HG03571 (cell line): ENCODE measurements around the gene CNDP1.
"Not testable (repeated sequence)": the region's sequence is repeated elsewhere in the genome, so short reads cannot be mapped to it uniquely, and the experiment has no call there.

Experiments used
- ATAC-seq: cut with Tn5 transposase; IDR thresholded peaks from one replicate; pipeline ENCODE4 v1.9.1; 2021; ENCODE audit not compliant: unreplicated experiment

The CNDP1 gene

DNA sequence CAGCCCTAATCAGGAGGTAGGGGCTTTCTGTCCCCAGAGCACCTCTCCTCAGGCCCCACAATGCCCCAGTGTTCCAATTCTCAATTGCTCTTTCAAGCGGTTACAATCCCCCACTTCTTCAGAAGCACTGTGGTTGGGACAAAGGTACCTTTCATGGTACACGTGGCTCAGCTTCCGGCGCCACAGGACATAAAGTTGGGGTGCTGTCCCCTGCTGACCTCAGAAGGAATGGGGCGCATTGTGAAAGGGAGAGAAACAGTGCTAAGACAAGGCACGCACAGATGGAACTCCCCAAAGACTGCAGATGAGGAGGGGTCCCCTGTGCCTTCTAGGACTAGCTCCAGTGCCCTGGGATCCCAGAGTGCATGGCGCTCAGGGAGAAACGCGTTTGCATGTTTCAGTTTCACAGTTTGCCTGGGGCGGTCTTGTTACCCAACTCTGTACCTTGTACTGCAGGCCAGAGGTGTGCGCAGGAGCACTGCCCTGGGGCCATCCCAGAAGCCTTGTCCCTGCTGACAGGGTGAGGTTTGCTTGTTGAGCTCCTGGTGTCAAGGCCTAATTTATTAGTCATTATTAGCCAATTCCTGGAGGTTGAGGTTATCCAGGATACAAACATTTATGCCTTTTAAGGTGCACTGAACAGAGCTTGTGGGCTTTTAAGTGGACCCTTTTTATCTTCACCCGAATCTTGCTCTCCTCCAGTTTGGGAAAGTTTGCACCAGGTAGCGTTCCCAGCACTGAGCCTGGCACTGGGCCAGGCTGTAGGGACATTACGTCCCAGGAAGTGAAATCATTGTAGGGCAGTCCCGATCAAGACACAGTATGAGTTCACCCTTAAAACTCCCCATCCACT, 7.6 kb downstream of the CNDP1 start:
- no peak for ATAC-seq

DNA sequence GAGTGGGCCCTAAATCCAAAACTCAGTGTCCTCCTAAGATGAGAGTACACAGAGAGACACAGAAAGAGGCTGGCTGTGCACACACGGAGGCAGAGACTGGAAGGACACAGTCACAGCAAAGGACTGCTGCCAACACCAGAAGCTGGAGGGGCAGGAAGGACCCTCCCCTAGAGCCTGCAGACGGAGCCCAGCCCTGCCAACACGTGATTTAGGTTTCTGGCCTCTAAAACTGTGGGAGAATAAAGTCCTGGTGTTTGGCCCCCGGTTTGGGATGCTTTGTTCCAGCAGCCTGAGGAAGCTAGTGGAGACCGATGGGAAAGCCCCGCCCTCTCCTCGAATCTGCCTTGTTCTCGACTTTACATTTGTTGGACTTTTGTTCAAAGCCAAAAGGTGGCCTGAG, 10.6 kb downstream of the CNDP1 start:
- no peak for ATAC-seq

DNA sequence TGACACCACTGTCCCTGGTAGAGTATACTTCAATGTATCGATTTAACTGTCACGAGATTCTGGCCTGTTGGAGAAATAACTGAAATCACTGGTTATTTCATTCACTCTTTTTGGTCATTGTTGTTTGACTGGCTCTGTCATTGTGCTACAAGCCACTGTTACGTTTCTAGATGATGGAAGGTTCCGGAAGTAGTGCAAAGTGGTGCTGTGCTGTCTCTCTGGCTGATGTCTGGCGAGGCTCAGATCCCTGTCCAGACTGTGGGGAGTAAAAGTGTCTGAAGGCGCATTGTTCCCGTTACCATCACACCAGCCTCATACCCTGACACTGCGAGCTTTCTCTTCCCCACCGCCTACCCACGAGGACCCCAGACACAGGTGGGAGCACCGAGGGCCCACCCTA, 11.7 kb downstream of the CNDP1 start:
- ATAC-seq = no peak

DNA sequence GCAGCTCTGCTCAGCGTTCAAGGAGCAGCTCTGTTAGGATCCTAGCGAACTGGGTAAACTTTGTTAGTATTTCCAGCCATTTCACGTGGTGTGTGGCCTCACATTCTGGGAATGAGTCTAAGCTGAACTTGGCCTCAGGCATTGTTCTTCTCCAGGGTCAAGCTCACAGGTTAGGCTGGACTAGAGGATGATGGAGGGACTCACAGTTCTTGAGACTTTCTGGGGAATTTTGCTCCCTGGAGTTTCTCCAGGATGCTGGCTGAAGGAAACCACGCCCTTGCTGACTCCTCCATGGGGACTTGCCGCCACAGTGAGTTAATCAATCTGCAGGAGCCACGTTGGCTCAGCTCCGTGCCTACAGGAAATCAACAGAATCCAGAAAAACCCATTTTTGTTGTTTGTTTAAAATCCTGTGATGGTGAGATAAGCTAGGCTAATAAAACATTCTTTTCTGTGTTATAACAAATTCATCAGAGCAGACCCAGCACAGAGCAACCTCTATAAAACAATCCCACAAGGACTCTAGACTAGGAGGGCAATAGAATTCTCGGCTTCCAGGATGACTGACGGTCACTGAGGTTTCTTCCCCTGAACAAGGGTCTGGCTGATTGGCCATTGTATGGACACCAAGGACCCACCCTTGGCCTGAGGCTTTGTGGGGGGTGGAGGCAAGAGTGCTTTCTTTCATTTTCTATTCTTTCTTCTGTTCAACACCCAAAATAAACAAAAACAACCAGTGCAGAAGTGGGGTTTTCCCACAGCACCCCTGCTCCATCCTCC, 12.6 kb downstream of the CNDP1 start:
- ATAC-seq = no peak

DNA sequence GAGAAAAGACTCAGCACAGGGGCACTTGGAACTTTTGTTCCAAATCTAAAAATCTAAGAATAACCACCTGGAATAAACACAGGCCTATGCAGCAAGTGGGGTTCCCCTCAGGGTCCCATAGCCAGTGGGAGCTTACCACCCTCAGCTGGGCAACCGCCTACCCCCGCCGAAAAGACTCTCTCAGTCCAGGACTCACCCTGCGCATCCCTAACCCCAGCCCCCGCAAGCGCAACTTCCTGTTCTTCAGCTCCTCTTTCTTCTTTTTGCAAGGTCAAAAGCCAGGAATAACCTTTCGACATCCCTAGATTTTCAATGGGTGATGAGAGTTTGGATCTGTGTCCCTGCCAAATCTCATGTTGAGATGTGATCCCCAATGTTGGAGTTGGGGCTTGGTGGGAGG, 13.6 kb downstream of the CNDP1 start:
- no peak for ATAC-seq

DNA sequence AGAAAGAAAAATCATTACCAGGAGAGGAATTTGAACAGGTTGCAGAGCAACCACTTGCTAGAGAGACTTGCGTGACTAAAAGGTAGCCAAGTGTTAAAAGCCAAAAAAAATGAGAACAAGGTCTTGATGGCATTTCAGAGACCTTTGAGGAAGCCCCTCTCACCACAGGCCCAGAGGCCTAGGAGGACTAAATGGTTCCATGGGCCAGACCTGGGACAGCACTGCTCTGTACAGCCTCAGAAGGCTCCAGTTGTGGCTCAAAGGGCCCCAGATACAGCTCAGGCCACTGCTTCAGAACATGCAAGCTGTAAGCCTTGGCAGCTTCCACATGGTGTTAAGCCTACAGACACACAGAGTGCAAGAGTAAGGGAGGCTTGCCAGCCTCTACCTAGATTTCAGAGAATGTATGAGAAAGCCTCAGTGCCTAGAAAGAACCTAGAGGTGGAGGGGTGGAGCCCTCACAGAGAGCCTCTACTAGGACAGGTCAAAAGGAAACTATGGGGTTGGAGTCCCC, 15.3 kb downstream of the CNDP1 start:
- ATAC-seq = no peak

DNA sequence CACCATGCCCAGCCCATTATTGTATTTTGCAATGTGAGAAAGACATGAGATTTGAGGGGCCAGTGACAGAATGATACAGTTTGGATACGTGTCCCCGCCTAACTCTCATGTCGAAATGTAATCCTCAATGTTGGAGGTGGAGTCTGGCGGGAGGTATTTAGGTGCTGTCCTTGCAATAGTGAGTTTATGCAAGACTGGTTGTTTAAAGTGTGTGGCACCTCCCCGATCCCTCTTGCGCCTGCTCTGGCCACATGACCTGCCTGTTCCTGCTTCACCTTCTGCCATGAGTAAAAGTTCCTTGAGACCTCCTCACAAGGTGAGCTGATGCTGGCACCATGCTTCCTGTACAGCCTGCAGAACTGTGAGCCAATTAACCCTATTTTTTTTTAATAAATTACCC, 16.6 kb downstream of the CNDP1 start:
- no peak for ATAC-seq

DNA sequence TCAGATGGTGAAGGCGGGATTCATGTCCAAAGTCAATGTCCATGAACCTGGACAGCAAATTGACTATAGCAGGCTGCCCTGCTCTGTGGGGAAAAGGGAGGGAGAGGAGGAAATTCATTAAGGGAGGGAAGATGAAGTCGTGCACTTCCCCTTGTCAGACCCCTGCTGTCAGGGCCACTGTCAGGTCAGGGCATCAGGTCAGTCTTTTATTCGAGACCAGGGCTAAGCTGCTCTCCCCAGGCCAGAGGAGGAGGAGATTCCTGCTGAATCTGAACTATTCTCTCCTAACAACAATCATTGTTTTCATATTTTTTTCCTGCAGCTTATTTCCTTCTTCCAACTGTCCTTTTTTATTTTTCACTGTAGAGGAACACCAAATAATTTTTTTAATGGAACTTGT, 17.2 kb downstream of the CNDP1 start:
- no peak for ATAC-seq

DNA sequence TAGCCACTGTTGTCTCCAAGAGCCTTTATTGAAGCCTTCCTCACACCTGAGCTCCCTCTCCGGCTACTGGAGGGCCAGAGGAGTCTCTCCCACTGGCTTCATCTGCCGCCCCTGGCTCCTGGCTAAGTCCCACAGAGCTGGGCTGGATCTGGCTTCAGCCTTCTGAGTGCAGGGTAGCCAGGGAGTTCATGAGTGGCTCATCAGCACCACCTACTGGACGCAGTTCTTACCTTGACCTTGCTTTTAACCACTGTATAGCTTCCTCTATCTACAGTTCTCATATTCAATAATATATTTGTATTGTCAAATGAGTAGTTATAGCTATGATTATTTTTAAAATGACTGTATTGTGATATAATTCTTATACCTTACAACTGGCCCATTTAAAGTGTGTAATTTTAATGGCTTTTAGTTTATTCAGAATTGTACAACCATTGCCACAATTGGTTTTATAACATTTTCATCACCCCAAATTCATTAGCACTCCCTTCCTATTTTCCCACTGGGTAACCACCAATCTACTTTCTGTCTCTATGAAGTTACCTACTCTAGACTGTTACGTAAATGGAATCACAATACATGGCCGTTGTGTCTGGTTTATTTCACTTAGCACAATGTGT, 17.7 kb downstream of the CNDP1 start:
- ATAC-seq = peak; percentile 96

DNA sequence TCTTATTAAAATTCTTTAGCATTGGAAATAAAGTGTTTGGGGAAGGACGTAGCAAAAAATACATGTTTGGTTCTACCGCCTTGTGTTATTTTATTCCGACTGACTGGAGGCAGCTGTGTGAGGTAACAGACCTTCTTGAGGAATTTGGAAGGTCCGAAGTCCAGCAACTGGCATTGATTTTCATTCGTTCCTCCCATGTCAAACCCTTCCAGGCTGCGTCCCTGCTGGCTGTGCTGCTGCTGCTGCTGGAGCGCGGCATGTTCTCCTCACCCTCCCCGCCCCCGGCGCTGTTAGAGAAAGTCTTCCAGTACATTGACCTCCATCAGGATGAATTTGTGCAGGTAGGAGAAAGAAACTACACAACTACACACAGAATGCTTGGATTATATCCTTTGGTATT, 21.8 kb downstream of the CNDP1 start:
- no peak for ATAC-seq

DNA sequence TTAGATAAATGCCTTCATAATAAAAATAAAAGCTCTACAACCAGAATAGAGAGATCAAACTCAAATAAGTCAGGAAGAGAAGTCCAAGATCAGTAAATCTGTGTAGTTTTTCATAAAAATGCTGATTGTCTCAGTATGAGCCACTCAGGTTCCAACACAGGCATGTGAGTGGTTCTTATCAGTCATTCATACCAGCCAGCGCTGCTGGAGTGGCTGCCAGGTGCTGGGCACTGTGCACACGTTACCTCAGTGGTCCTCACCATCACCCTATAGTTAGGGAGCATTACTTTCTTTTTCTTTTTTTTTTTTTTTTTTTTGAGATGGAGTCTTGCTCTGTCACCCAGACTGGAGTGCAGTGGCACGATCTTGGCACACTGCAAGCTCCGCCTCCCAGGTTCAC, 23.8 kb downstream of the CNDP1 start:
- ATAC-seq = no peak

DNA sequence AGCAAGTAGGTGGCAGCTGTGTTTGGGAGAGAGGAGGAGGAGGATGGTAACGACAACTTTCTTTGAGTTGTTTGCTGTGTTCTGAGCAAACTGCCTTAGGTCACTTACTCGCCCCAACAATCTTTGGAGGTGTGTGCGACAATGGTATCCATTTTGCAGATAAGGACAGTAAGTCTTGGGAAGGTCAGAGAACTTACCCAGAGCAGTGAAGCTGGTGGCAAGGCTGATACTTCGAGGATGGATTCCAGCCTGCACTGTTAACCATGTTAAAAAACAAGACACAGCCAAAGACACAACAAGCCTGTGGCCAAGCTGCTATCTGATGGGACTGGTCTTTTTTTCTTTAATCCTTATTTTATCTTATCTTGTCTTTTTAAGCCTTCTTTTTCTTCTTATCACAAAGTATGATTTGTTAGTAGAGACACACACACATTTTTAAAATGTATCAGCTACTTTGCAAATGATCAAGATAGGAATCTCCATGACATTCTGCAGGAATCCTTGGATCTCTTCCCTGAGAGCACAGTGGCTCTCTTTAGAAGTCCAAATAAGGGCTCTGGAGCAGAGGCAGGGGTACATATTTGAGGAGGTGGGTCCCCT, 27.9 kb downstream of the CNDP1 start:
- ATAC-seq = no peak

DNA sequence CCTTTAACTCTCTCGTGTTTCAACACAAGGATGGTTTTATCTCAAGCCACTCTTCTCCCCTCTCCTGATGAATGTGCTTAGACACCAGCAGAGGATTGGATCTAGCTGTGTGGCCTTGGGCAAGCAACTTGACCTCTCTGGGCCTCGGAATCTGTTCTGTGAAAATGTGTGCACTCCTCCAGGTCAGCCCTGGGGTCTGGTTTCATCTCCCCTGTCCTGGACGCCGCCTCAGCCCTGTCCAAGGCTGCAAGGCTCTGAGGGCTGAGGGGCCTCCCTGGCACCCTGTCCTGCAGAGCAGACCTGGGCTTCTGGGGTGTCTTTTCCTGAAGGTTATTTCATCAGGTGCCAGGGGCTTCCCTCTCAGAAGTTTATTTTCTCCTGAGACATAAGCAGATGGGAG, 28.5 kb downstream of the CNDP1 start:
- no peak for ATAC-seq

DNA sequence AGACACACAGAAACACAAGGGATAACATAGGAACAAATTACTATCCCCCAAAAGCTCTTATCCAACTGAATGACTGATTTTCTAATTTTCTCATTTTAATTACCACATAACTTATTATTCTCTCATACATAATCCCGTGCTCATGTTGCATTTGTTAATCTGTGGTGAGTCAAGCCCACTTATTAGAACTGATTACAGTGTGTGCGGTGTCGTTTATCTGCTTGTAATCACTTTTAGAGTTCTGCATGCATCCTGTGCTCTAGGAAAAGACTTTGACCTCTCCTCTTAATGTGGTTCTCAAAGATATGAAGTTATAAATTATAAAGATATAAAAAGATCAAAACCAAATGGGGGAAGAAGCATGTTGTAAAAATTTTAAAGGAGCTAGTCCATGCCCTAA, 29.7 kb downstream of the CNDP1 start:
- ATAC-seq = no peak

DNA sequence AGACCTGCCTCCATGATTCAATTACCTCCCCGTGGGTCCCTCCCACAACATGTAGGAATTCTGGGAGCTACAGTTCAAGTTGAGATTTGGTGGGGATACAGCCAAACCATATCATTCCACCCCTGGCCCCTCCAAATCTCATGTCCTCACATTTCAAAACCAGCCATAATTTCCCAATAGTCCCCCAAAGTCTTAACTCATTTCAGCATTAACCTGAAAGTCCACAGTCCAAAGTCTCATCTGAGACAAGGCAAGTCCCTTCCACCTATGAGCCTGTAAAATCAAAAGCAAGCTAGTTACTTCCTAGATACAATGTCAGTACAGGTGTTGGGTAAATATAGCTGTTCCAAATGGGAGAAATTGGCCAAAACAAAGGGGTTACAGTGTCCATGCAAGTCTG, 30.9 kb downstream of the CNDP1 start:
- not testable (repeated sequence) for ATAC-seq

DNA sequence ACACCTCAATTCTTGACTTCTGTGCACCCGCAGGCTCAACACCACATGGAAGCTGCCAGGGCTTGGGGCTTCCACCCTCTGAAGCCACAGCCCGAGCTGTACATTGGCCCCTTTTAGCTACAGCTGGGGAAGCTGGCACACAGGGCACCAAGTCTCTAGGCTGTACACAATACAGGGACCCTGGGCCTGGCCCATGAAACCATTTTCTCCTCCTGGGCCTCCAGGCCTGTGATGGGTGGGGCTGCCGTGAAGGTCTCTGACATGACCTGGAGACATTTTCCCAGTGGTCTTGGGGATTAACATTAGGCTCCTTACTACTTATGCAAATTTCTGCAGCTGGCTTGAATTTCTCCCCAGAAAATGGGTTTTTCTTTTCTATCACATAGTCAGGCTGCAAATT, 31.7 kb downstream of the CNDP1 start:
- not testable (repeated sequence) for ATAC-seq

DNA sequence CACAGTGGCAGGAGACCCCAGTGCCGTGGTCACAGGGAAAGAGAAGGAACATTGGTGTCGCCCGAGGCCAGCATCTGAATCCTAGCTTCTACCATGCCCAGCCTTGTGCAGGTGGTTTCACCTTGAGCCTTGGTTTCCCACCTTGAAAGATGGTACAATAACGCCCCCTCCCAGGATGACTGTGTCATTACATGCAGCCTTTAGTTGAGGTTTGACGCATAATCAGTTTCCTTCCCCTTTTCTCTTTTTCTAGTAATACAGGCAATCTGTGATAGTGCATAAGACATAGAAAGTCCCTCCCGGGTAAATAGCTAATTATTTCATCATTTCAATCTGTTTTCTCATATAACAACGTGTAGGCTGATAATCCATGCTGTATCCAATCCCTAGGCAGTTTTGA, 33.5 kb downstream of the CNDP1 start:
- ATAC-seq = no peak

DNA sequence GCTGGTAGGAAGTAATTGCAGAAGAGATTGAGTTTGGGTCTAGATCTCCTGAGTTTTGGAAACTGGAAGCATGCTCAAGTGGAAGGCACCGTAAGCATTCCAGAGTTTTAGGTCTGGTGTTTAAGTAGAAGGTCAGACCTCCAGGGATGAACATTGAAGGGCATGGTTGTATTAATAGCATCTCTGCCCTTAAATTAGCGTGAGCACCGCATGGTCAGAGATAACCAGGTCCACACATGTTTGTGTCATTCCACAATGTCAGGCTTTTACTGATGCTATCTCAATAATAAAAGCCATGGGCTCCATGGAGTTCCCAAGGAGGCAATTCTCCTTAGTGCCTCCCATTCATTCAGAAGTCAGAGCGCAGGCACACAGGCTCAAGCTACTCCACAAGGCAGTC, 35.1 kb downstream of the CNDP1 start:
- ATAC-seq = no peak

DNA sequence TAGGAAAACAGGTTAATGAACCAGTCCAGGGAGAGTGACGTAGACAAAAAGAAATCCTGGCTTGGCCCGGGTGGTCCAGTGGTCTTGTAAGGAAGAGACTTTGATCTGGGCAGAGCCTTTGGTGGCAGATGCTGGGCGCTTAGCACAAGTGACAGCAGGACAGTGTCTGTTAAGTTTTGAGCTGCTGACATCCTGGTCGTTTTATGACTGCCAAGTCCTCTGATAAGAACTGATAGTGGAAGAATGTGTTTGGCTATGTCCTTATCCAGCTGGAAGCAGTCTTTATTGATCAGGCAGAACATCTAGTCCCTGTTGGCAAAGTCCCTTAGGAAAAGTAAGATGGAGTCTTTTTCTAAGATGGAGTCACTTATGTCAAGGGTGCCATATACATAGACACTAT, 36.0 kb downstream of the CNDP1 start:
- ATAC-seq = no peak

DNA sequence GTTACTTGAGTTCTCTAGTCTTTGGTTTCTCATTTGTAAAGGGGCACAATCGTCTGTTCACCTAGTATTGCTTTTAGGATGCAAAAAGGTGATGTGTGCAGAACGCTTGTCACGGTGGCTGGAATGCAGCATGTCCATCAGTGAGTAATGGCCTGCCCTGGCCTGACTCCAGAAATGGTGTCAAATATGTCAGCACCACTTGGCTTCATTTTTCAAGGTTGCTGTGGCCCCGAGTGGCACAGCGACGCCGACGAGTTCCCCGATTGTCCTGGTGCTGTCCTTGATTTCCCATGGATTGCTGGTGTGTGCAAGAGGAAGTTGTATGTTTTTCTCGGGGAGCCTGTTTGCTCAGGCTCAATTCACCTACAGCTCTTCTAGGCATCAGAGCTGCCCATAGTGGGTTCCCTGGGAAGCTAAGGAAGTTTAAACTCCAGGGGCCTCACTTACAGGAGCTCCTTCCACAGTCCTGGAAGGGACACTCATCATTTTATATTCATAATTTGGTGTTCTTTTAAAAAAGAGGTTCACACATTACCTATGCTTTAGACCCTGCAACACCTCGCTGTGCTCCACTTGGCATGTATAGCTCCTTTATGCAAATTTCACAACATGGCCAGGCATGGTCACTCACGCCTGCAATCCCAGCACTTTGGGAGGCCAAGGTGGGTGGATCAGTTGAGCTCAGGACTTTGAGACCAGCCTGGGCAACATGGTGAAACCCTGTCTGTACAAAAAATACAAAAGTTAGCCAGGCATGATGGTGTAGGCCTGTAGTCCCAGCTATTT, 37.8 kb downstream of the CNDP1 start:
- no peak for ATAC-seq

DNA sequence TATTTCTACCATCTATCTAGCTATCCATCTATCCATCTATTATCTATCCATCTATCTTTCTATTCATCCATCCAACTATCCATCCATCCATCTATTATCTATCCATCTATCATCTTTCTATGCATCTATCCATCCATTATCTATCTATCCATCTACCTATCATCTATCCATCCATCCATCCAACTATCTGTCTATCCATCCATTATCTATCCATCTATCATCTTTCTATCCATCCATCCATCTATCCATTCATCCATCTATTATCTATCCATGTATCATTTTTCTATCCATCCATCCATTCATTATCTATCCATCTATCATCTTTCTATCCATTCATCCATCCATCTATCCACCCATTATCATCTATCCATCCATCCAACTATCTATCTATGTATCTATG, 38.8 kb downstream of the CNDP1 start:
- no peak for ATAC-seq
